ENCODE data around the gene CASP9.
"Not testable (repeated sequence)": the region's sequence is repeated elsewhere in the genome, so short reads cannot be mapped to it uniquely, and the experiment has no call there.

The CASP9 gene

GRCh38 chr1:15519625-15520024, 4.4 kb downstream of the CASP9 start:
- no peaks in the 10 kb centered on the region for H3K27me3 ChIP-seq
- peaks cover 18% of the 10 kb centered on the region for H3K36me3 ChIP-seq
- peaks cover 23% of the 10 kb centered on the region in 2 experiments for H3K4me1 ChIP-seq (ENCODE audit: control insufficient read depth in 1 of 2, insufficient read depth in 1 of 2, low read depth in 1 of 2, low read length in 1 of 2)
- no peaks in the 10 kb centered on the region for H3K9me3 ChIP-seq
- H3K27ac ChIP-seq, result no peak overlapping the region
- no peak overlapping the region for H3K4me3 ChIP-seq (ENCODE audit: low read depth in 1 of 2, low read length in 1 of 2)
- no peak for TF ChIP-seq CTCF (IDR thresholded peaks at IDR 0.05)

- peaks cover 35% of the 10 kb centered on the region for H3K36me3 ChIP-seq
- peaks cover 13 to 14% of the 10 kb centered on the region in 2 experiments for H3K4me1 ChIP-seq (ENCODE audit: control insufficient read depth in 1 of 2, insufficient read depth in 1 of 2, low read depth in 1 of 2, low read length in 1 of 2)
- H3K27ac ChIP-seq, result peak overlapping the region; percentile 79
- TF ChIP-seq CTCF (IDR thresholded peaks at IDR 0.05), result no peak
- no peaks in the 10 kb centered on the region for H3K9me3 ChIP-seq
- H3K27me3 ChIP-seq, result no peaks in the 10 kb centered on the region
- H3K4me3 ChIP-seq (ENCODE audit: low read depth in 1 of 2, low read length in 1 of 2), result no peak overlapping the region
Measured at GRCh38 chr1:15515022-15515663, 8.9 kb downstream of the CASP9 start.

- H3K36me3 ChIP-seq, result peaks cover 35% of the 10 kb centered on the region
- peak overlapping the region; percentile 79 for H3K27ac ChIP-seq
- H3K4me3 ChIP-seq (ENCODE audit: low read depth in 1 of 2, low read length in 1 of 2); H3K9me3 ChIP-seq; H3K27me3 ChIP-seq: not testable (repeated sequence)
- H3K4me1 ChIP-seq (ENCODE audit: control insufficient read depth in 1 of 2, insufficient read depth in 1 of 2, low read depth in 1 of 2, low read length in 1 of 2), result peaks cover 13 to 14% of the 10 kb centered on the region in 2 experiments
Measured at GRCh38 chr1:15514557-15514956, 9.5 kb downstream of the CASP9 start.

- no peak for TF ChIP-seq CTCF (IDR thresholded peaks at IDR 0.05)
- Histone ChIP-seq H3K27me3 (no peaks in the 10 kb centered on the region), H3K36me3 (peaks cover 35% of the 10 kb centered on the region), H3K27ac (no peak overlapping the region), H3K9me3 (no peaks in the 10 kb centered on the region), H3K4me1 (ENCODE audit: control insufficient read depth in 1 of 2, insufficient read depth in 1 of 2, low read depth in 1 of 2, low read length in 1 of 2) (peaks cover 13 to 14% of the 10 kb centered on the region in 2 experiments), H3K4me3 (ENCODE audit: low read depth in 1 of 2, low read length in 1 of 2) (no peak overlapping the region)
Measured at GRCh38 chr1:15513919-15514318, 10.1 kb downstream of the CASP9 start.

- H3K27ac ChIP-seq, result no peak overlapping the region
- H3K36me3 ChIP-seq, result peaks cover 35% of the 10 kb centered on the region
- peaks cover 13 to 14% of the 10 kb centered on the region in 2 experiments for H3K4me1 ChIP-seq (ENCODE audit: control insufficient read depth in 1 of 2, insufficient read depth in 1 of 2, low read depth in 1 of 2, low read length in 1 of 2)
- no peaks in the 10 kb centered on the region for H3K27me3 ChIP-seq
- no peaks in the 10 kb centered on the region for H3K9me3 ChIP-seq
- no peak overlapping the region for H3K4me3 ChIP-seq (ENCODE audit: low read depth in 1 of 2, low read length in 1 of 2)
- no peak for TF ChIP-seq CTCF (IDR thresholded peaks at IDR 0.05)
Measured at GRCh38 chr1:15513192-15513591, 10.8 kb downstream of the CASP9 start.

- TF ChIP-seq CTCF (IDR thresholded peaks at IDR 0.05), result no peak
- peaks cover 13 to 14% of the 10 kb centered on the region in 2 experiments for H3K4me1 ChIP-seq (ENCODE audit: control insufficient read depth in 1 of 2, insufficient read depth in 1 of 2, low read depth in 1 of 2, low read length in 1 of 2)
- no peak overlapping the region for H3K4me3 ChIP-seq (ENCODE audit: low read depth in 1 of 2, low read length in 1 of 2)
Measured at GRCh38 chr1:15510611-15511405, 13.2 kb downstream of the CASP9 start.

More at GRCh38 chr1:15510611-15511405, 13.2 kb downstream of the CASP9 start:
- H3K27me3 ChIP-seq, result no peaks in the 10 kb centered on the region
- peaks cover 35% of the 10 kb centered on the region for H3K36me3 ChIP-seq
- H3K9me3 ChIP-seq, result no peaks in the 10 kb centered on the region
- H3K27ac ChIP-seq, result no peak overlapping the region
